ENCODE measurements around the gene SAFB.

- TF ChIP-seq CTCF (IDR thresholded peaks at IDR 0.05): no peak
- TF ChIP-seq POLR2AphosphoS5 (IDR thresholded peaks at IDR 0.05): no peak
- TF ChIP-seq POLR2A (IDR thresholded peaks at IDR 0.05): no peak
- no peak for TF ChIP-seq EP300 (IDR thresholded peaks at IDR 0.05)
Measured at GRCh38 chr19:5694956-5695648, 72.2 kb downstream of the SAFB start.

Measured in gastroesophageal sphincter (tissue), 3 donors.